ENCODE results near the gene DPY19L1. TPM values are rescaled to one million over a fixed set of nuclear protein-coding genes. Genes with fewer than 3 reads are reported as not detected.

The DPY19L1 gene
- total and polyA plus RNA-seq, 12 donors = 4.9 to 119 (median 25.2) TPM

GRCh38 chr7:35036361-35037171, 719 bp downstream of the DPY19L1 start:
- peak; percentile 60 to 85 (median 76) for DNase-seq

GRCh38 chr7:35035511-35035961, 1.7 kb downstream of the DPY19L1 start:
- peak overlapping the region in 1 of 4 donors; percentile 87 for H3K4me3 ChIP-seq
- peak in 1 of 7 donors; percentile 28 for DNase-seq
- TF ChIP-seq CTCF (IDR thresholded peaks at IDR 0.05) (no peak), POLR2A (IDR thresholded peaks at IDR 0.05) (no peak)
- 54 to 59% (median 57%) methylated on average over 5 of the region's 5 CpGs for WGBS, 4 donors
- intact Hi-C loops (cut with DNase I) = loop anchor here in 1 of 2 donors (10.0 kb wide), 1 partner anchor 211 kb away; no protein-coding TSS in a partner anchor
- H3K4me1 ChIP-seq (replicated peaks in 1 of 2) = peaks cover 17 to 18% of the 10 kb centered on the region in 2 donors
- no peaks in the 10 kb centered on the region for H3K36me3 ChIP-seq (replicated peaks in 1 of 2)
- H3K27ac ChIP-seq = peak overlapping the region in 1 of 5 donors; percentile 84
- no peaks in the 10 kb centered on the region for H3K27me3 ChIP-seq
- H3K9me3 ChIP-seq (replicated peaks in 1 of 3) = no peaks in the 10 kb centered on the region

More at GRCh38 chr7:35036361-35037171, 719 bp downstream of the DPY19L1 start:
- Histone ChIP-seq H3K27ac (peak overlapping the region; percentile 26 to 90 (median 84)), H3K9me3 (replicated peaks in 1 of 3) (no peaks in the 10 kb centered on the region), H3K4me3 (peak overlapping the region in 3 of 4 donors; percentile 56 to 87 (median 59)), H3K36me3 (replicated peaks in 1 of 2) (no peaks in the 10 kb centered on the region), H3K4me1 (replicated peaks in 1 of 2) (peaks cover 17 to 18% of the 10 kb centered on the region in 2 donors), H3K27me3 (no peaks in the 10 kb centered on the region)
- TF ChIP-seq CTCF (IDR thresholded peaks at IDR 0.05) (peak in 3 of 6 experiments; percentile 11 to 22 (median 12)), POLR2A (IDR thresholded peaks at IDR 0.05) (peak in 1 of 2 donors; percentile 66)
- WGBS, 4 donors = 0 to 2% (median 1%) methylated on average over 21 to 61 of the region's 61 CpGs
- intact Hi-C loops (cut with DNase I) = loop anchor here in 1 of 2 donors (10.0 kb wide), 1 partner anchor 212 kb away; no protein-coding TSS in a partner anchor

- no peak for DNase-seq
- no peaks in the 10 kb centered on the region for H3K36me3 ChIP-seq (replicated peaks in 1 of 2)
- H3K9me3 ChIP-seq (replicated peaks in 1 of 3) = no peaks in the 10 kb centered on the region
- no peak for TF ChIP-seq POLR2A (IDR thresholded peaks at IDR 0.05)
- WGBS, 4 donors = 14 to 25% (median 21%) methylated on average over 1 of the region's 1 CpG
- H3K4me1 ChIP-seq (replicated peaks in 1 of 2) = peaks cover 7 to 10% of the 10 kb centered on the region in 2 donors
- no peak overlapping the region for H3K4me3 ChIP-seq
- no peak overlapping the region for H3K27ac ChIP-seq
- intact Hi-C loops (cut with DNase I) = loop anchor here in 1 of 2 donors (10.0 kb wide), 1 partner anchor 207 kb away; no protein-coding TSS in a partner anchor
- no peaks in the 10 kb centered on the region for H3K27me3 ChIP-seq
Measured at GRCh38 chr7:35032166-35032565, 5.1 kb downstream of the DPY19L1 start.

- H3K27ac ChIP-seq = no peak overlapping the region
- intact Hi-C loops (cut with DNase I) = loop anchor here in 1 of 2 donors (10.0 kb wide), 1 partner anchor 206 kb away; no protein-coding TSS in a partner anchor
- no peak for DNase-seq
- H3K27me3 ChIP-seq = no peaks in the 10 kb centered on the region
- H3K9me3 ChIP-seq (replicated peaks in 1 of 3) = no peaks in the 10 kb centered on the region
- H3K4me1 ChIP-seq (replicated peaks in 1 of 2) = peaks cover 1 to 4% of the 10 kb centered on the region in 2 donors
- TF ChIP-seq CTCF (IDR thresholded peaks at IDR 0.05) = no peak
- TF ChIP-seq POLR2A (IDR thresholded peaks at IDR 0.05) = no peak
- no peak overlapping the region for H3K4me3 ChIP-seq
- no peaks in the 10 kb centered on the region for H3K36me3 ChIP-seq (replicated peaks in 1 of 2)
- 87 to 98% (median 91%) methylated on average over 2 of the region's 2 CpGs for WGBS, 4 donors
Measured at GRCh38 chr7:35030848-35031247, 6.4 kb downstream of the DPY19L1 start.

All from adrenal gland (tissue), 12 donors.